K562 (cell line): ENCODE measurements around the gene PDE11A.

Experiments
- CTCF ChIP-seq, 3 experiments: IDR thresholded peaks in 2 of 3; conservative IDR thresholded peaks in 1 of 3; 2 replicates each; pipeline ENCODE4 v1.5.1; 2011 to 2012; ENCODE audit warnings: low read length in 3 of 3, mild to moderate bottlenecking in 3 of 3, control low read depth in 2 of 3, improper control_type of control experiment in 1 of 3, inconsistent platforms in 1 of 3, low read depth in 1 of 3, mixed read lengths in 1 of 3, moderate library complexity in 1 of 3; ENCODE audit not compliant: insufficient read depth in 2 of 3
- EZH2 ChIP-seq: IDR thresholded peaks from 2 replicates; pipeline ENCODE4 v1.6.1; 2012; ENCODE audit warnings: low read depth, mild to moderate bottlenecking, inconsistent platforms, low read length, borderline replicate concordance
- FOXK1 ChIP-seq: sonication (generic); formaldehyde crosslinking; IDR thresholded peaks from 2 replicates; pipeline ENCODE4 v1.8.0; 2022; ENCODE audit warnings: missing genetic modification reagents, mild to moderate bottlenecking, borderline replicate concordance
- FOXM1 ChIP-seq, 2 experiments: fragments of 450-650 bp in 1 of 2; sonication (generic) in 1 of 2; formaldehyde crosslinking in 1 of 2; IDR thresholded peaks; 2 replicates each; pipeline versions ENCODE4 v1.6.1 to v1.9.0; 2017 to 2022; ENCODE audit warnings: low read depth in 2 of 2, mild to moderate bottlenecking in 2 of 2, missing genetic modification reagents in 1 of 2, moderate library complexity in 1 of 2
- MAX ChIP-seq: sonication (generic); formaldehyde crosslinking; IDR thresholded peaks from 2 replicates; pipeline ENCODE4 v1.9.0; 2022; ENCODE audit warnings: mild to moderate bottlenecking, missing genetic modification reagents
- NR2C1 ChIP-seq, 2 experiments: fragments of 450-650 bp; IDR thresholded peaks; 2 replicates each; pipeline ENCODE4 v1.6.1; 2017; ENCODE audit warnings: mild to moderate bottlenecking in 2 of 2, antibody characterized with exemption in 1 of 2, inconsistent platforms in 1 of 2, missing compliant biosample characterization in 1 of 2, missing genetic modification characterization in 1 of 2
- PCBP1 ChIP-seq: fragments of 200-400 bp; formaldehyde crosslinking; IDR thresholded peaks from 2 replicates; pipeline ENCODE4 v1.6.1; 2018; ENCODE audit warnings: mild to moderate bottlenecking, low read depth, low read length; ENCODE audit not compliant: poor library complexity, severe bottlenecking
- POLR2A ChIP-seq: fragments of 450-650 bp; conservative IDR thresholded peaks from 2 replicates; pipeline ENCODE4 v1.6.1; 2016
- SIN3B ChIP-seq: fragments of 450-650 bp; IDR thresholded peaks from 2 replicates; pipeline ENCODE4 v1.6.1; 2017; ENCODE audit warnings: low read depth, mild to moderate bottlenecking, moderate library complexity
- THAP7 ChIP-seq: fragments of 250-450 bp; sonication (Bioruptor Pico); IDR thresholded peaks from 2 replicates; pipeline ENCODE4 v1.5.0; 2021
- ZNF507 ChIP-seq: conservative IDR thresholded peaks from 2 replicates; pipeline ENCODE4 v1.6.1; 2017; ENCODE audit warnings: missing genetic modification characterization, missing compliant biosample characterization
- ZNF644 ChIP-seq: fragments of 200-800 bp; sonication (Bioruptor generic); IDR thresholded peaks from 2 replicates; pipeline ENCODE4 v1.6.1; 2016; ENCODE audit warnings: low read depth, missing genetic modification characterization, missing compliant biosample characterization
- ZNF717 ChIP-seq: fragments of 250-450 bp; sonication (Bioruptor Pico); IDR thresholded peaks from 2 replicates; pipeline ENCODE4 v1.5.0; 2021
- ZNF77 ChIP-seq: fragments of 250-450 bp; sonication (Bioruptor Pico); IDR thresholded peaks from 2 replicates; pipeline ENCODE4 v1.5.0; 2020

GRCh38 chr2:177817300-177817699 lies 255.3 kb downstream of the PDE11A start:
- TF ChIP-seq FOXK1 (CRISPR knock-in tag) (no peak), FOXM1 (IDR thresholded peaks at IDR 0.05; ENCODE audit: low read depth) (no peak), FOXM1 (CRISPR knock-in tag; IDR thresholded peaks at IDR 0.05; ENCODE audit: low read depth) (no peak), ZNF717 (CRISPR knock-in tag) (no peak), CTCF (IDR thresholded peaks at IDR 0.05 in 2 of 3, conservative IDR thresholded peaks at IDR 0.05 in 1 of 3; ENCODE audit: insufficient read depth in 2 of 3, low read depth in 1 of 3, low read length in 3 of 3) (no peak), MAX (no peak), POLR2A (no peak), ZNF507 (no peak), EZH2 (no peak), PCBP1 (no peak), THAP7 (CRISPR knock-in tag) (no peak), ZNF644 (no peak), ZNF77 (CRISPR knock-in tag) (no peak), SIN3B (no peak), NR2C1 (IDR thresholded peaks at IDR 0.05) (no peak), NR2C1 (tag; IDR thresholded peaks at IDR 0.05) (no peak)
